Bronchial epithelial cell (primary cell): ENCODE measurements around the gene MYMK. TPM values are rescaled to one million over a fixed set of nuclear protein-coding genes. Genes with fewer than 3 reads are reported as not detected.

Experiments
- DNase-seq: peaks from one replicate; pipeline ENCODE4 v3.0.0-alpha.2; 2010; ENCODE audit warnings: low read depth
- FAIRE-seq: peaks from 2 replicates; lab custom pipeline; 2011; peaks lifted over from hg19 to GRCh38; lab: Jason Lieb, UNC
- H3K27me3 ChIP-seq: 2 replicates; pipeline ENCODE4 v1.5.1; 2011; ENCODE audit warnings: low read length; ENCODE audit not compliant: control insufficient read depth, insufficient read depth
- H3K36me3 ChIP-seq: 2 replicates; pipeline ENCODE4 v1.5.1; 2011; ENCODE audit warnings: low read length; ENCODE audit not compliant: control insufficient read depth, insufficient read depth
- H3K4me3 ChIP-seq: 2 replicates; pipeline ENCODE4 v1.5.1; 2011; ENCODE audit warnings: mild to moderate bottlenecking, low read depth, low read length, control low read depth
- total RNA-seq: library from RNA; depleted of rRNA; stranded (reverse); fragments of >200 nt; gene quantifications from 2 replicates; pipeline ENCODE4 v1.2.1, GENCODE V29; 2014
- TF ChIP-seq, protein P1 (sequence below): IDR thresholded peaks from 2 replicates; pipeline ENCODE4 v1.5.1; 2011; ENCODE audit warnings: mild to moderate bottlenecking, moderate library complexity, low read length, control low read depth, inconsistent platforms; ENCODE audit not compliant: insufficient read depth, severe bottlenecking

The MYMK gene
- total RNA-seq, 1 donor from 2014 or later, result not detected

- TF ChIP-seq, protein P1, sequence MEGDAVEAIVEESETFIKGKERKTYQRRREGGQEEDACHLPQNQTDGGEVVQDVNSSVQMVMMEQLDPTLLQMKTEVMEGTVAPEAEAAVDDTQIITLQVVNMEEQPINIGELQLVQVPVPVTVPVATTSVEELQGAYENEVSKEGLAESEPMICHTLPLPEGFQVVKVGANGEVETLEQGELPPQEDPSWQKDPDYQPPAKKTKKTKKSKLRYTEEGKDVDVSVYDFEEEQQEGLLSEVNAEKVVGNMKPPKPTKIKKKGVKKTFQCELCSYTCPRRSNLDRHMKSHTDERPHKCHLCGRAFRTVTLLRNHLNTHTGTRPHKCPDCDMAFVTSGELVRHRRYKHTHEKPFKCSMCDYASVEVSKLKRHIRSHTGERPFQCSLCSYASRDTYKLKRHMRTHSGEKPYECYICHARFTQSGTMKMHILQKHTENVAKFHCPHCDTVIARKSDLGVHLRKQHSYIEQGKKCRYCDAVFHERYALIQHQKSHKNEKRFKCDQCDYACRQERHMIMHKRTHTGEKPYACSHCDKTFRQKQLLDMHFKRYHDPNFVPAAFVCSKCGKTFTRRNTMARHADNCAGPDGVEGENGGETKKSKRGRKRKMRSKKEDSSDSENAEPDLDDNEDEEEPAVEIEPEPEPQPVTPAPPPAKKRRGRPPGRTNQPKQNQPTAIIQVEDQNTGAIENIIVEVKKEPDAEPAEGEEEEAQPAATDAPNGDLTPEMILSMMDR, result no peak
- Histone ChIP-seq H3K4me3 (no peak overlapping the region), H3K36me3 (peaks cover 6% of the 10 kb centered on the region), H3K27me3 (no peaks in the 10 kb centered on the region)
- DNase-seq (no peak), FAIRE-seq (no peak)
These were observed 52.5 kb downstream of the MYMK start for GRCh38 chr9:133472277-133472645.

DNA sequence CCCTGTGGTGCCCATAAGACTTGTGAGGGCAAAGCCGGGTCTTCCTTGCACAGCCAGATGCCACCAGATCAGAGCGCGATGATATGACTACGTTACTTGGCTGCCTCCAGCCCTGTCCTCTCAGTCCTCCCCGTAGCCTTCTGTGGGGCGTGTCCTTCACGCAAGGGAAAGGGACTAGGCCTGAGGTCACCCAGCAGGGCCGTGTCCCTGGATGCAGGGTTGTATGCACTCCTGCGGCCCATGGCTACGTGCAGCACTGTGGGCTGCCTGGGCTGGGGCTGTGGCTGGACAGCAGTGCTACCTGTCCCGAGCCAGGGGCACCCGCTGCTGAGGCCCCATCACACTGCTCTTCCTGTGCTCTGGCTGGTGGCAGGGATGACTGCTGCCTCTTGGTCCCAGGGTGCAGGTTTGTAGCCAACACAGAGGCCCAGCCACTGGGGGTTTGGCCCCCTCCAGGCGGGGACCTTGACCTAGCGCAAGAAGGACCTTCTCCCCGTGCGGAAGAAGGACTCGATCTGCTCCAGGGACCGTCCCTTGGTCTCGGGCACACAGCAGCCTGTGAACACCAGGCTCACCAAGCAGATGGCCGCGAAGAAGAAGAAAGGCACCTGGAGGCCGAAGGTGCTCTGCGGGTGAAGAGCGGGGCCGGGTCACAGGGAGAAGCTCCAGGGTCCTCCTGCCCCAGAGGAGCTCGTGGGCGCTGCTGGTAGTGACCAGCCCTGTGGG is 53.0 kb downstream of the MYMK start:
- peaks cover 6% of the 10 kb centered on the region for H3K36me3 ChIP-seq
- TF ChIP-seq, protein P1, result no peak
- FAIRE-seq (no peak), DNase-seq (no peak)
- no peaks in the 10 kb centered on the region for H3K27me3 ChIP-seq
- H3K4me3 ChIP-seq, result no peak overlapping the region

GRCh38 chr9:133470988-133471387 is 53.8 kb downstream of the MYMK start:
- no peak for DNase-seq
- TF ChIP-seq, protein P1, result no peak
- H3K36me3 ChIP-seq, result peaks cover 6% of the 10 kb centered on the region
- no peaks in the 10 kb centered on the region for H3K27me3 ChIP-seq
- no peak for FAIRE-seq
- no peak overlapping the region for H3K4me3 ChIP-seq

DNA sequence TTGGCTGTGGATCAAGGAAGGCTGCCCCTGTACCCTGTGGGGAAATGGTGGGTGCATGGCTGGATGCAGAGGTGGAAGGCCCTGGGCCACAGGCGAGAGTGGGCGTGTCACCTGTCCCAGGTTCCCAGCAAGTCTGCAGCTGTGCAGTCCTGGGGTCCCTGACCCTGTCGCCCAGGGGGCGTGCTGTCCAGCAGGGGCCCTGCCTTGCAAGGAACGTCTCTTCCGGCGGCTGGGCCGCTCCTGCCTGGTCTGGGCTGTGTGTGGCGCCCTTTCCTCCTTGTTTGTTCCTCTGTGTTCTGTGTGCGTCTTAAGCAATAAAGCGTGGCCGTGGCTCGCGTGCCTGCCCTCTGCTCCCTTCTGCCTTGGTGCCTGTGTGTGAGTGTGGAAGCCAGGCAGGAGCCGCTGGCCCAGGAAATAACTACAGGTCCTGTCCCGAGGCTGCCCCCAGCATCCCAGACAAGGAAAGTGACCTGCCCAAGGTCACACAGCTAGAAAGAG is 54.3 kb downstream of the MYMK start:
- Histone ChIP-seq H3K27me3 (no peaks in the 10 kb centered on the region), H3K4me3 (no peak overlapping the region), H3K36me3 (peaks cover 3% of the 10 kb centered on the region)
- TF ChIP-seq, protein P1, result no peak
- FAIRE-seq (no peak), DNase-seq (no peak)

GRCh38 chr9:133468777-133469421 is 55.9 kb downstream of the MYMK start:
- TF ChIP-seq, protein P1, result no peak
- H3K36me3 ChIP-seq, result peaks cover 3% of the 10 kb centered on the region
- FAIRE-seq (no peak), DNase-seq (no peak)
- H3K27me3 ChIP-seq, result no peaks in the 10 kb centered on the region
- no peak overlapping the region for H3K4me3 ChIP-seq

DNA sequence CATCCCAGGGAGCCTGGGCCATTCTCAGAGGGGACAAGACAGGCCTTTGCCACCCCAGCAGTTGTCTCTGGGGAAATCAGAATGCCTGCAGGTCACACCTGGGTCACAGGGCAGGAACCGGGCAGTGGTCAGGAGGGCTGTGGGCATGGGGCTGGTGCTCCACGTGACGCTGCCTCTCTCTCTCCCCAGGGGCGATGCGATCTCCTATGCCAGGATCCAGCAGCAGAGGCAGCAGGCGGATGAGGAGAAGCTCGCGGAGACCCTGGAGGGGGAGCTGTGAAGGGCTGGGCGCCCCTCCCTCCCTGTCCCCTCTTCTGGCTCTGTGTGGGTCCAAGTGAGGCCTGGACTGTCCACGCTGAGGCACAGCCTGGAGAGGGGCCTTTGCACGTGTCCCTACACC is 56.4 kb downstream of the MYMK start:
- Histone ChIP-seq H3K36me3 (peaks cover 3% of the 10 kb centered on the region), H3K27me3 (no peaks in the 10 kb centered on the region), H3K4me3 (no peak overlapping the region)
- DNase-seq (no peak), FAIRE-seq (no peak)
- TF ChIP-seq, protein P1, result no peak
